GM19351 (cell line): ENCODE results near the gene EPB41.
"Not testable (repeated sequence)": the region's sequence is repeated elsewhere in the genome, so short reads cannot be mapped to it uniquely, and the experiment has no call there.

Experiments
- ATAC-seq: cut with Tn5 transposase; IDR thresholded peaks from one replicate; pipeline ENCODE4 v1.9.1; 2021; ENCODE audit warnings: mild to moderate bottlenecking, moderate library complexity; ENCODE audit not compliant: unreplicated experiment

Gene EPB41

DNA sequence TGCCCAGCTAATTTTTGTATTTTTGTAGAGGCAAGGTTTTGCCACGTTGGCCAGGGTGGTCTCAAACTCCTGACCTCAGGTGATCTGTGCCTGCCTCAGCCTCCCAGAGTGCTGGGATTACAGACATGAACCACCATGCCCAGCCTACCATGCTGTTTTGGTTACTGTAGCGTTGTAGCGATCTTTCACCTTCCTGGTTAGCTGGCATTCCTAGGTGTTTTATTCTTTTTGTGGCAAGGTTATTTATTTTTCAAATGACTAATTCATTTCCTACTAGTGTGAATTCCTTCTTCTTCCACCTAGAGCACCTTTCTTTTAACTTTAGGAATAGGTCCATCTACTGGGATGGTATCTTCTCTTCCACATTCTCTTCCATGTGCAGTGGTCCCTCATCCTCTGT lies 180.1 kb downstream of the EPB41 start:
- no peak for ATAC-seq

DNA sequence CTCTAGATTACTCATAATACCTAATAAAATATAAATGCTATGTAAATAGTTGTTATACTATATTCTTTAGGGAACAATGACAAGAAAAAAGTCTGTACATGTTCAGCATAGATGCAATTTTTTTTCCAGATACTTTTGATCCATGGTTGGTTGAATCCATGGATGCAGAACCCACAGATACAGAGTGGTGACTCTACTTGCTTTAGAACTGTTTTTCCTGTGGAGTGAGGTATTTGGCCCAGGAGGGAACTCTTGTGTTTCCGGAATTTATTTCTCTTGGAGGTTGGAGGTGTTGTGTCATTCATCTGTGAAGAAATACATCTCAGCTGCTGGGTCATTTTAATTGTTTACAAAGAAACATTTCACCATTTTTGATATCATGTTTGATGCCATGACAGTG lies 180.6 kb downstream of the EPB41 start:
- ATAC-seq = no peak

- ATAC-seq = no peak
Observed at GRCh38 chr1:29096231-29096886, 182.0 kb downstream of the EPB41 start.

DNA sequence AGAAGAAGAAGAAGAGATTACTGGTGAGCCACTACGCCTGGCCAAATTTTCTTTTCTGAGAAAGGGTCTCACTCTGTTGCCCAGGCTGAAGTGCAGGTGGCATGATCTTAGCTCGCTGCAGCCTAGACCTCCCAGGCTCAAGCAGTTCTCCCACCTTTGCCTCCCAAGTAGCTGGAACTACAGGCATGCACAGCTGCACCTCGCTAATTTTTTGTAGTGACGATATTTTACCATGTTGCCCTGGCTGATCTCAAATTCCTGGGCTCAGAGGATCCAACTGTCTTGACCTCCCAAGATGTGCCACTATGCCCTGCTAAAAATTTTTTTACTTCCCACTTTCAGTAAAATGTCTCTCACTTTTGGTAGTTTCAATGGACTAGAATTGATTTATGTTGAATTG lies 184.9 kb downstream of the EPB41 start:
- no peak for ATAC-seq

DNA sequence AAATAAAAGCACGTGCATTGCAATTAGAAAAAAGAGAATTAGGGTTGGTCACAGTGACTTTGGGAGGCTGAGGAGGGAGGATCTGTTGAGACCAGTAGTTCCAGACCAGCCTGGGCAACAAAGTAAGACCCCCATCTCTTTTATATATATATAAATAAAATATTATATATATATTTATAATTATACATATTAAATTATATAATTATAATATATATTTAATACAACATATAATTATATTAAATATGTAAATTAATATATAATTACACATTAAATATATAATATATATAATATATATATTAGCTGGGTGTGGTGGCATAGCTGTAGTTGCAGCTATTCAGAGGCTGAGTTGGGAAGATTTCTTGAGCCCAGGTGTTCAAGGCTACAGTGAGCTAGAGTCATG lies 186.1 kb downstream of the EPB41 start:
- ATAC-seq = no peak

- no peak for ATAC-seq
Observed at GRCh38 chr1:29105822-29106221, 191.5 kb downstream of the EPB41 start.

GRCh38 chr1:29108041-29108440 lies 193.7 kb downstream of the EPB41 start:
- ATAC-seq = not testable (repeated sequence)

DNA sequence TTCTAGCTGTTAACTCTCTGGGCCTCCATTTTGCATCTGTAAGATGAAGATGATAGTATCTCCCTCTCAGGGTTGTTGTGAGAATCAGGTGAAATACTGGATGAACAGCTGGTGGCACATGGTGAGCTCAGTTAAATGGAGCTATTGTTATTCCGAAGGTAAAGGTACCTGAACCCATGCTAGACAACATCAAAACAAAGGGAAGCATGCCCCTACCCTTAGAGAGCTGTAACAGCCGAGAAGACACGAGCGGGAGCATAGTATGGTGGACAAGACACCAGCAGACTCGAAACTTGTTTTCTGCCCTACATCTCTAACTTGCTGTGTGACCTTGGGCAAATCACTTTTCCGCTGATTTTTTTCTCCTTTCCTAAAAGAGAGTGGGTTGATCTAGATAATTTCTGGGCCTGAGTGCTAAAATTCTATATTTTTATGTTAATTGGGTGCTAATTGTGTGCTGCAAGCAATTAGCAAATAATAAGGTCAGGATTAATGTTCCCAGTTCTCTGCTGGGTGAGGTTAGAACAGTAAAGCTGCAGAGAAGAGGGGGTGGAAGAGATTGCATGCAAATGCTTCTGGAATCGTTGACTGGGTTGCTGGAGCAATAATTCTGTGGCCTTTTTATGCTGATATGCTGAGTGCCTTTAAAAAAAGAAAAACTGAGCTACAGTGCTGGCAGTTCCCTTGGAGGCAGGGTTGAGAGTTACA lies 198.5 kb downstream of the EPB41 start:
- no peak for ATAC-seq

- ATAC-seq = no peak
Observed at GRCh38 chr1:29113413-29114117, 199.2 kb downstream of the EPB41 start.

GRCh38 chr1:29114654-29115053 lies 200.3 kb downstream of the EPB41 start:
- no peak for ATAC-seq

DNA sequence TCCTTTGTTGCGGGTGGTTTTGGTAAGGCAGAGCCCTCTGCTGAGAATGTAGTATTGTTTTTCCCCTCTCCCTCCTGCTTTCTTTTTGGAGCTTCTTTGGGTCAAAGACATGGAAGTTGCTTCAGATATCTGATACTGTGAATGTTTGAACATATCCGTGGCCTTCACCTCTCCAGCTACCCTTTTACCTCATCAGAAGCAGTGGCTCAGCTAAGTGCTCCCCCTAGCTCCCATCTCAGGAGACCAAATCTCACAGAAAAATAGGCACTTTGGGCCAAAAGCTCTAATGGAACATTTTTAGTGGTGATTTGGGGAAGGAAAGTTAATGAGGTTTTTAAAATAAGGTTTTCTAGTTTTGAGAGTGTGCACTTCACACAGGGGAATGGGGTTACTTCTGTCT lies 203.0 kb downstream of the EPB41 start:
- ATAC-seq = no peak

GRCh38 chr1:29119121-29119929 lies 205.0 kb downstream of the EPB41 start:
- no peak for ATAC-seq

DNA sequence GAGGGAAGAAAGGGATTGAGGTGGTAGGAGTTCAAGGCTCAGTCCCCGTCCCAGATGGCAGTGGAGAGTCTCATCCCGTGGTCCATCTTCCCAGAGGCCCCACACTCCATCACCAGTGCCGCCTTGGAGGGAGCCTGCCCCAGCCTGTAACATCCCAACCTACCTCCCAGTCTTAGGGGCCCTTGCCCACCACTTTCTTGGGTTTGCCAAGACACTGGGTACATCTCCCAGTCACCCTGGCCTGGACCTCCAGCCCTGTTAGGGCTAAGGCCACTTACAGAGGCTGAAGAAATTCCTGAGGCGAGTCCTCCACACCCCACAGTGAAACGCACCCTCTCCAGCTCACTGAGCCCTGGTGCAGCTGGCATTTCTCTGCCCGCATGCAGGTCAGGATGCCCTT lies 206.0 kb downstream of the EPB41 start:
- ATAC-seq = no peak

GRCh38 chr1:29120947-29121485 lies 206.6 kb downstream of the EPB41 start:
- no peak for ATAC-seq

- no peak for ATAC-seq
Observed at GRCh38 chr1:29121516-29121935, 207.2 kb downstream of the EPB41 start.

GRCh38 chr1:29121936-29122681 lies 207.7 kb downstream of the EPB41 start:
- no peak for ATAC-seq

DNA sequence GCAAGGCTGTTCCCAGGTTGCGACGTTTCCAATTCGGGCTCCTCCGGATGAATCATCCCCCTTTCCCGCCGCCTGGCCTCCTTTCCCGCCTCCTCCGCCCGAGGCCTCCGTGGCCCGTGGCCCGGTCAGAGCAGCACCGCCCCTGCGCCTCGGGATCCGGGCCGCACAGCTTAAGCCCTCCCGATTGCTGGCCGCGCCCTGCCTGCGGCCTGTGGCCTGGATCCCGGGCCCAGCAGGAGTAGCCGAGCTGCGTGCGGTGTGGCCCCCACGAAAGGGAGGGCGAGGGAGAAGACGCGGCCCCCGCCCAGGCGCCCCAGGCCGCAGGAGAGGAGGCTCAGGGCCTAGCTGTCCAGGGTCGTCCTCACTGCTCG lies 208.3 kb downstream of the EPB41 start:
- ATAC-seq = no peak

DNA sequence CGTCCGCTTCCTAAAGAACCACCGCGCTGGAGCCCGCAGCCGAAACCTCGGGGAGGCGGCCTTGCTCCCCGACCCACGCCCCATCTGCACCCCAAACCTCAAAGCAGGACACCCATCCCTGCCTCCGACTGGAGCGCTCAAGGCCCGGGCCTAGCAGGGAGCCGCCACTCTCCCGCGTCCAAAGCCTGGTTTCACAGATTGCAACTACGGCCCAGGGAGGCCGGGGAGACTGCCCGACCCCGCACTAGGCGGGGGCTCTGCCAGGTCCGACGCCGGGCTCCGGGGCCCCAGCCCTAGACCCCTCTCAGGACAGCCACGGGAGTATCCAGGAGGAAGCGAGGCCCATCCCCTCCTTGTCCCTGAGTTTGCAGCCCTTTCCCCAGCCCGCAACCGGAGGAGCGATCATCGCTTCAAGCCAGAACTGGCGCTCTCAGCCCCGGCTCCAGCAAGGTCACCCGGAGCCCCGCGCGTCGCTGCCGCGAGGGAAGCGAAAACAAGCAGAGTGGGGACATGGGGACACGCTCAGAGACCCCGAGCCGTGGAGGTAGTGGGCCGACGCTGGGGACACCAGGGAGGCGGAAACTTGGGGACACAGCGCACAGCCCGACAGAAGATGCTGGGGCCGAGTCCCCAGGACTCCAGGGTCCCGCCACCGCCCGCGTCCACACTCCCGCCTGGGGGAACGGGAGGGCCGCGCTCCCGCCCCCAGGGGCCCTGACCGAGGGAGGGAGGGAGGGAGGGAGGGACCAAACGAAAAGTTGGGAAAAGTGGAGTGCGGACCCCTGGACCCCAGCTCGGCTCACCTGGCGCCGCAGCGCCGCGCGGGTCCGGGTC lies 208.9 kb downstream of the EPB41 start:
- no peak for ATAC-seq

DNA sequence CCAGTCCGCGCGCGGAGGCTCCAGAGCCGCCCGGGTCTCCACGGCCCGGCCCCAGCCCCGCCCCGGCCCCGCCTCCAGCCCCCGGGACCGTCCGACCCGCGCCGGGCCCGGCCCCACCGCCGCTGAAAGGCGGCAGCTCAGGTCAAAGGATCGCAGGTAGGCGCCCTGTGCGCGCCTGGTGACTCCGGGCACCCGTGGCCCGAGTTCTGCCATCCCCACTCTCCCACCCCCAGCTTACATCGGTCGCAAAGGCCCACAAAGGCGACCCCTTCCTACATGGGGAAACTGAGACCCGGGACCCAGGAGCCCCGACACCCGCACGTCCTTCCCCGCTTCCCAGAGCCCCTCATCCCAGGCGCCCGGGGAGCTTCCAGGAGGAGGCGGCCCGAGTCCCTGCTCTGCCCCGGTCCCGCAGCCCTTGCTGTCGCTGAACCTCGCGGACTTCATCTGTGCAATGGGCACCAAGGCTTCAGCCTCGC lies 209.6 kb downstream of the EPB41 start, which contains the start of gene TMEM200B:
TMEM200B (minus strand) TSS at position 17 of the 479 bp plus-strand sequence. CDS start 2,075 bp downstream, outside the sequence.
- ATAC-seq = no peak
